CD4-positive, alpha-beta T cell treated with Interleukin-4 for 1 hour (primary cell): ENCODE data around the gene SLC7A8.
"Not testable (repeated sequence)": the region's sequence is repeated elsewhere in the genome, so short reads cannot be mapped to it uniquely, and the experiment has no call there.

Source experiments
- DNase-seq, 2 donors: peaks; one replicate each; pipeline ENCODE4 v3.0.0-alpha.2; 2020 to 2022

The SLC7A8 gene

GRCh38 chr14:23183479-23183878 lies at the start of gene SLC7A8:
TSS of gene SLC7A8 (minus strand) at chr14:23183660. CDS start at chr14:23182914, 746 bp downstream.
- peak; percentile 15 to 21 for DNase-seq

GRCh38 chr14:23232241-23232808 lies 48.9 kb upstream of the SLC7A8 start:
- DNase-seq: not testable (repeated sequence)

GRCh38 chr14:23228812-23229211 lies 45.4 kb upstream of the SLC7A8 start:
- no peak for DNase-seq

GRCh38 chr14:23227566-23227965 lies 44.1 kb upstream of the SLC7A8 start:
- DNase-seq: no peak

DNA sequence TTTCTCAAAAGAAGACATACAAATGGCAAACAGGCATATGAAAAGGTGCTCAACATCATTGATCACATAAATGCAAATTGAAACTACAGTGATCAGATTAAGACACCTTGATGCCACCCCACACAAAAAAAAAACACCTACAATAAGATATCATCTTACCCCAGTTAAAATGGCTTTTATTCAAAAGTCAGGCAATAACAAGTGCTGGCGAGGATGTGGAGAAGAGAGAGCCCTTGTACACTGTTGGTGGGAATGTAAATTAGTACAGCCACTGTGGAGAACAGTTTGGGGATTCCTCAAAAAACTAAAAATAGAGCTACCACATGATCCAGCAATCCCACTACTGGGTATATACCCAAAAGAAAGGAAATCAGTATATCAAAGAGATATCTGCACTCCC lies 41.5 kb upstream of the SLC7A8 start:
- not testable (repeated sequence) for DNase-seq

- no peak for DNase-seq
Observed at GRCh38 chr14:23219075-23219474, 35.6 kb upstream of the SLC7A8 start.

DNA sequence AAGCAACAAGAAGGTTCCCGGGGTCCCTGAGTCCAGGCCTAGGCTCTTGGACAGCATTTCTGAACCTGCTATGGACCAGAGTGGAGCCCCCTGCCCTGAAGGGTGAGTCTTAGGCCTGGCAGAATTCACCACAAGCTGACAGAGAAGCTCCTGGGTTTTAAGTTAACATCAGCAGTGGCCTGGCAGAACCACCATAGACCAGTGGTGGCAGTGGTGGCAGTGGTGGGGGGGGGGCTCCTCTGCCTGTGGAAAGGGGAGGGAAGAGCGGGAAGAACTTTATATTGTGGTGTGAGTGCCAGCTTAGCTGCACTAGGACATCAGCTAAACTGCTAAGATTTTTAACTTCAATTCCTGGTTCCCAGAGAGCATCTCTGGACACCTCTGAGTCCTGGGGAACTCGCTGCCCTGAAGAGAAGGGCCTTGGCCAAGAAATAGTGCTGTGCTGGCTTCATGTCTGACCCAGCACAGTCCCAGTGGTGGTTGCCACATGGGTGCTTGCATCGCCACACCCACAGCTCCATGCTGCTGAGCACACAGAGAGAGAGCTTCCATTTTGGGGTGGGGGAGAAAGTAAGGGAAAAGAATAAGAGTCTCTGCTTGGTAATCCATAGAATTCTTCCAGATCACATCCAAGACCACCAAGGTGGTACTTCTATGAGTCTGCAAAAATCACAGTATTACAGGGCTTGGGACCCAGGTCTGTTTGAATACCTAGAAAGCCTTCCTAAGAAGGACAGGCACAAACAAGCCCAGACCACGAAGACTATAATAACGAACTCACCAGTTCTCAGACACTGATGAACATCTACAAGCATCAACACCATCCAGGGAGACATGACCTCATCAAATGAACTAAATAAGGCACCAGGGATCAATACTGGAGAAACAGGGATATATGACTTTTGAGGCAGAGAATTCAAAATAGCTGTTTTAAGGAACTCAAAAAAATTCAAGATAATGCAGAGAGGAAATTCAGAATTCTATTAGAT lies 33.9 kb upstream of the SLC7A8 start:
- DNase-seq: no peak

DNA sequence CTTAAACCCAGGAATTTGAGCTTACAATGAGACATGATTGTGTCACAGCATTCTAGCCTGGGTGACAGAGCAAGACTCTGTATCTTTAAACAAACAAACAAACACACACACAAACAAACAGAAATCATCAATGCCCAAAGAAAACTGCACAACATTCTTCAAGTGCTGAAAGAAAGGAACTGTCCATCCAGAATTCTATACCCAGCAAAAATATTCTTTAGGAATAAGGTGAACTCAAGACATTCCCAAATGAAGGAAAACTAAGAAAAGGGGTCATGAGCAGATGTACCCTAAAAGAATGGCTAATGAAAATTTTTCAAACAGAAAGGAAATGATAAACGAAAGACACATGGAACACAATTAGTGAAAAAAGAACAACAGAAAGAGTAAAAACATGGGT lies 32.0 kb upstream of the SLC7A8 start:
- DNase-seq: no peak

GRCh38 chr14:23209651-23210423 lies 26.4 kb upstream of the SLC7A8 start:
- DNase-seq: no peak

DNA sequence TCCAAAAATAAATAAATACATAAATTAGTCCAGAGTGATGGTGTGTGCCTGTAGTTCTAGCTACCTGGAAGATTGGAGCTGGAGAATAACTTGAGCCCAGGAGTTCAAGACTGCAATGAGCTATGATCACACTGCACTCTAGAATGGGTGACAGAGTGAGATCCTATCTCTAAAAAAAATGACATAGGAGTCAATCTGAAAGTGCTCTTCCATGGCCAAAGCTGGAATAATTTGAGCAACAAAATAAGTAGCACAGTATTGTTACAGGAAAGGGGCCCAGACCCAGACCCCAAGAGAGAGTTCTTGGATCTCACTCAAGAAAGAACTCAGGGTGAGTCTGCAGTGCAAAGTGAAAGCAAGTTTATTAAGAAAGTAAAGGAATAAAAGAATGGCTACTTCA lies 24.9 kb upstream of the SLC7A8 start:
- DNase-seq: no peak

- DNase-seq: no peak
Observed at GRCh38 chr14:23207146-23207540, 23.7 kb upstream of the SLC7A8 start.

GRCh38 chr14:23206422-23207145 lies 23.1 kb upstream of the SLC7A8 start:
- no peak for DNase-seq

- no peak for DNase-seq
Observed at GRCh38 chr14:23202001-23202400, 18.5 kb upstream of the SLC7A8 start.

GRCh38 chr14:23199141-23199540 lies 15.7 kb upstream of the SLC7A8 start:
- DNase-seq: not testable (repeated sequence)

GRCh38 chr14:23196487-23196886 lies 13.0 kb upstream of the SLC7A8 start:
- not testable (repeated sequence) for DNase-seq

DNA sequence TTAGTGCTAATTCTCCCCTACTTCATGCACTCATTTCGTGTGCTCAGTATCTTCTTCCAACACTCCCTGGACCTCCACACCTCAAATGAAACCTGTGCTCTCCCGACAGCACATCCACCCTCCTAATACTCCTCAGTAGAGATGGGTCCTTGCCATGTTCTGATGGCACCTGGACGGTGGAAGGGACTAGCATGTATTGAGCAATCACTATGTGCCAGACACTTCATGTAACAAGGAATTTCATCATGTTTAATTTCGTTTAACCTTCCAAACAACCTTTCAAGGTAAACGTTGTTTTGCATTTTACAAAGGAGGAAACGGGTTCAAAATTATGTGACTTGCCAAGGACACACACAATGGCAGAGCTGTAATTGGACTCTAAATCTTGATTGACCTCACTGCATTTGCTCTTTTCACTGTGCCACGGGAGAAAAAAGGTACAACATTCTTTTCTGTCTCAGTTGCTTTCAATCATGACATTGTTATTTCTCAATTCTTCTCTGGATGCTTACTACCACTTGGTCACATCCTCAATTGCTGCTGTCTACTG lies 12.2 kb upstream of the SLC7A8 start:
- DNase-seq: no peak

DNA sequence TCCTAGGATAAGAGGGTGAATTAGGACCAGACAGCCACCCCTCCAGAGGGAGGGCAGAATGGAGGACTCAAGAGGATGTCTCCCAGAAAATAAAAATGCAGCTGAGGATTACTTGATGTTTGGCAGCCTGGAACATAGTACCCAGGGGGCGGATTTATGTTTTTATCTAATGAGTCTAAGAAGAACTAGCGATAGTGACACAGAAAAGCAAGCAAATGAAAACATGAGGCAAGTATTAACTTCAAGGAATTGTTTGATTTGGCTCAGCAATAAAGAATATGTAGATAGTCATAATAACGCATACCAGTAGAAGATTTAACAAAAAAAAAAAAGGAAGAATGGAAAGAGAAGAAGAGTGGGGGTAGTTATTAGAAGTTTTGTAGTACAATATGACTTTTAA lies 10.0 kb upstream of the SLC7A8 start:
- no peak for DNase-seq

DNA sequence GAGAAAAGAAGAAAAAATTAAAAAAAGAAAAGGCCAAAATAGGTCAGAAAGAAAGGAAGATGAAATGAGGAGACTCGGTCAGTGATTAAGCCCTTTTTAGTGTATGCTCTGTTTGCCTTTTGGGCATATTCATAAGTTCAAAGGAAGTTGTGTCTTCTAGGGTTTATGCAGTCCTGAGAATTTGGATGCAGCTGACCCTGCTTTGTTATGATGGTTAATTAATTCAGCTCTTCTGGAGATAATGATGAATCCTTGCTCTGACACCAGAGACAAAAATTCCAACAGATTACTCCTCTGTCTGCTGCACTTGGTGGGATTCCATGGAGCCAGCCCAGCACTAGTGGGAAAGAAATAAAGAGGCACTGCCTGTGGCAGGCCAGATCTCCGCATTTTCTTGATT lies 4.5 kb upstream of the SLC7A8 start:
- no peak for DNase-seq

DNA sequence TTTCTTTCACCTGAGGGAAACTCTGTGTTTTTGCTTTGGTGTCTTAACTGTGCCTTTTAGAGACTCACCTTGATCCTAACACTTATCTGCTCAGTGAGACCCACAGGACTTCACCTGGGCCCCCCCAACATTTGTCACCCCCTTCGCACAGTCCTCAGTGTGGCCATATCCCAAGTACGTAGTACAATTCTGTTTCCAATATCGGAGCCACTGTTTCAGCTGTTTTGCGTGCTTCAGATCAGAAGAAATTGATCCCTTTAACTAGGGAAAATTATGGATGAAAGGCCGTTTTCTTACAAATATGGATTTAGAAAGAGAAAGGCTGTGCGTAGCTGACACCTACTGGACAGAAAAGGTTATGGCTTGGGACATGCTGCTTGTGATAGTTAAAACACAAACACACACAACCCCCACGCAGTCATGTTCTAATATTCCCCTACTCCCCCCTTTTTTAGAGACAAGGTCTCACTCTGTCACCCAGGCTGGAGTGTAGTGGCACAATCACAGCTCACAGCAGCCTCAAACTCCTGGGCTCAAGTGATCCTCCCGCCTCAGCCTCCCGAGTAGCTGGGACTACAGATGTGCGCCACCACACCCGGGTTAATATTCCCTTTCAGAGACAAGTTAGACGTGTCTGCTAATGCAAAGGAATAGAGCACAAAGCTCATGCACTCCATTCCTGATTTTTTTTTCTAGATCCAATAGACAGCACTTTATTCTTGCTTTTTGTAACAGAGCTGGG lies 3.6 kb upstream of the SLC7A8 start:
- peak; percentile 36 to 41 for DNase-seq

GRCh38 chr14:23185063-23185462 lies 1.6 kb upstream of the SLC7A8 start:
- DNase-seq: no peak

GRCh38 chr14:23183158-23183470 lies 346 bp downstream of the SLC7A8 start:
- no peak for DNase-seq
